Endothelial cell of umbilical vein (primary cell): ENCODE results near the gene GATAD2A. TPM values are rescaled to one million over a fixed set of nuclear protein-coding genes. Genes with fewer than 3 reads are reported as not detected.

ENCODE experiments used
- BruUV-seq: library from RNA; stranded (reverse); fragments of 400-500 nt; replicated peaks from 2 replicates; lab custom pipeline; 2021; lab: Mats Ljungman, UMichigan
- CTCF ChIA-PET: fragments of 300-600, 350-600 bp; sonication (Branson Sonifier 250); formaldehyde crosslinking; loops from one replicate; lab custom pipeline; 2021; ENCODE audit warnings: antibody characterized with exemption, inconsistent platforms; lab: Charles Lee
- POLR2A ChIA-PET: fragments of 300-600, 350-600 bp; sonication (Branson Sonifier 250); formaldehyde crosslinking; loops from one replicate; lab custom pipeline; 2021; ENCODE audit warnings: antibody characterized with exemption, inconsistent platforms; lab: Charles Lee
- DNase-seq: peaks from one replicate; pipeline ENCODE4 v3.0.0-alpha.2; 2011; ENCODE audit warnings: low read depth, low spot score
- FAIRE-seq: peaks from 2 replicates; lab custom pipeline; 2011; peaks lifted over from hg19 to GRCh38; lab: Jason Lieb, UNC
- H2AFZ ChIP-seq: 2 replicates; pipeline ENCODE4 v1.6.0; 2012; ENCODE audit warnings: low read depth, low read length, control low read depth, inconsistent platforms
- H3K27ac ChIP-seq: 2 replicates; pipeline ENCODE4 v1.5.1; 2011; ENCODE audit warnings: low read depth, mild to moderate bottlenecking, control low read depth, low read length, moderate library complexity; ENCODE audit not compliant: insufficient read depth
- H3K27me3 ChIP-seq, 2 experiments: 2 replicates each; pipeline versions ENCODE4 v1.6.0 to v1.6.1; 2011; ENCODE audit warnings: low read length in 2 of 2, mixed read lengths in 1 of 2; ENCODE audit not compliant: control insufficient read depth in 2 of 2, insufficient read depth in 2 of 2
- H3K36me3 ChIP-seq, 2 experiments: 2 replicates in 1 of 2; 3 replicates in 1 of 2; pipeline ENCODE4 v1.5.1; 2011; ENCODE audit warnings: low read length in 2 of 2, mild to moderate bottlenecking in 1 of 2, moderate library complexity in 1 of 2; ENCODE audit not compliant: control insufficient read depth in 2 of 2, insufficient read depth in 2 of 2; ENCODE audit errors: extremely low read depth in 1 of 2
- H3K4me1 ChIP-seq: 3 replicates; pipeline ENCODE4 v1.5.1; 2011; ENCODE audit warnings: mild to moderate bottlenecking, low read length; ENCODE audit not compliant: control insufficient read depth, insufficient read depth; ENCODE audit errors: extremely low read depth
- H3K4me2 ChIP-seq: 2 replicates; pipeline ENCODE4 v1.6.1; 2011; ENCODE audit warnings: low read length, control low read depth, mixed read lengths; ENCODE audit not compliant: insufficient read depth
- H3K4me3 ChIP-seq, 3 experiments: fragments of 200-600 bp in 1 of 3; sonication (generic), shearing (Covaris generic) in 1 of 3; replicated peaks in 1 of 3; 2 replicates each; pipeline ENCODE4 v1.5.1; 2011 to 2016; ENCODE audit warnings: control low read depth in 3 of 3, low read length in 3 of 3, mild to moderate bottlenecking in 2 of 3, inconsistent platforms in 1 of 3, low read depth in 1 of 3, moderate library complexity in 1 of 3; ENCODE audit not compliant: insufficient read depth in 1 of 3
- H3K79me2 ChIP-seq: 2 replicates; pipeline ENCODE4 v1.6.0; 2012; ENCODE audit warnings: low read length, inconsistent platforms; ENCODE audit not compliant: control insufficient read depth, insufficient read depth
- H3K9ac ChIP-seq: replicated peaks from 2 replicates; pipeline ENCODE3; 2011; ENCODE audit warnings: low read length, control low read depth; ENCODE audit not compliant: insufficient read depth; ENCODE audit errors: extremely low read depth
- H3K9me1 ChIP-seq: replicated peaks from 3 replicates; pipeline ENCODE4 v1.6.0; 2011; ENCODE audit warnings: mild to moderate bottlenecking, low read length; ENCODE audit not compliant: control insufficient read depth, insufficient read depth; ENCODE audit errors: extremely low read depth
- H3K9me3 ChIP-seq: replicated peaks from 2 replicates; pipeline ENCODE4 v1.5.1; 2012; ENCODE audit warnings: low read length, inconsistent platforms; ENCODE audit not compliant: control insufficient read depth, insufficient read depth
- H4K20me1 ChIP-seq: replicated peaks from 2 replicates; pipeline ENCODE3; 2011; ENCODE audit warnings: mild to moderate bottlenecking, low read length; ENCODE audit not compliant: control insufficient read depth, insufficient read depth; ENCODE audit errors: extremely low read depth
- EZH2 ChIP-seq: IDR thresholded peaks from 2 replicates; pipeline ENCODE4 v1.6.1; 2012; ENCODE audit warnings: borderline replicate concordance, low read depth, mild to moderate bottlenecking, moderate library complexity, low read length, inconsistent platforms; ENCODE audit not compliant: severe bottlenecking
- FOS ChIP-seq: IDR thresholded peaks from 2 replicates; pipeline ENCODE4 v1.6.1; 2011; ENCODE audit warnings: mild to moderate bottlenecking, low read length, moderate library complexity, borderline replicate concordance; ENCODE audit not compliant: insufficient read depth
- GATA2 ChIP-seq: IDR thresholded peaks from 2 replicates; pipeline ENCODE4 v1.7.0; 2011; ENCODE audit warnings: low read depth, mild to moderate bottlenecking, moderate library complexity, mixed read lengths, low read length; ENCODE audit not compliant: insufficient read length, insufficient read depth
- JUN ChIP-seq: IDR thresholded peaks from 2 replicates; pipeline ENCODE4 v1.6.1; 2011; ENCODE audit warnings: borderline replicate concordance, low read depth; ENCODE audit not compliant: insufficient read length, insufficient read depth
- MYC ChIP-seq: IDR thresholded peaks from one replicate; pipeline ENCODE4 v1.6.1; 2011; ENCODE audit warnings: mild to moderate bottlenecking, low read depth, low read length
- POLR2A ChIP-seq: IDR thresholded peaks from 2 replicates; pipeline ENCODE4 v1.6.1; 2012; ENCODE audit warnings: low read depth, mild to moderate bottlenecking, control low read depth, low read length
- POLR2AphosphoS5 ChIP-seq: IDR thresholded peaks from 2 replicates; pipeline ENCODE4 v1.6.1; 2012; ENCODE audit warnings: low read depth, mild to moderate bottlenecking, control low read depth, low read length, moderate library complexity; ENCODE audit not compliant: insufficient read depth
- dilution Hi-C: fragments of 300-500 bp; cut with MboI; formaldehyde crosslinking; loops from one replicate; pipeline ENCODE4 v1.15.0; 2019; ENCODE audit warnings: low sequenced_read_pairs; ENCODE audit not compliant: extremely low pct_ligation_motif_present
- intact Hi-C: fragments of 100-400 bp; cut with micrococcal nuclease; formaldehyde crosslinking; loops from one replicate; pipeline ENCODE4 v1.10.0; 2022
- polyA plus RNA-seq, 4 experiments: library from polyadenylated mRNA; depleted of rRNA in 3 of 4; stranded (reverse) in 3 of 4; unstranded in 1 of 4; fragments of >200 nt; gene quantifications; 2 replicates each; pipeline versions ENCODE4 v1.2.1 to v1.2.3, GENCODE V29; 2011 to 2012; ENCODE audit warnings: missing spikeins in 1 of 4
- total RNA-seq: library from RNA; stranded (reverse); gene quantifications from 2 replicates; pipeline ENCODE4 v1.2.3, GENCODE V29; 2021
- TF ChIP-seq, protein P1 (sequence below): IDR thresholded peaks from 2 replicates; pipeline ENCODE4 v1.6.1; 2011; ENCODE audit not compliant: insufficient read depth, insufficient read length
- TF ChIP-seq, protein P2 (sequence below), 2 donors: IDR thresholded peaks; 1 replicate in 1 of 2; 2 replicates in 1 of 2; pipeline ENCODE4 v1.5.1; 2011; ENCODE audit warnings: low read length in 2 of 2, mild to moderate bottlenecking in 2 of 2, moderate library complexity in 2 of 2, control low read depth in 1 of 2, inconsistent platforms in 1 of 2, low read depth in 1 of 2; ENCODE audit not compliant: insufficient read depth in 1 of 2; ENCODE audit errors: extremely low read depth in 1 of 2

GATAD2A gene
- total and polyA plus RNA-seq, 2 donors (not counting 3 experiments of a cell fraction or from before 2014, with no cell fraction given) = 27.3 to 134 TPM

DNA sequence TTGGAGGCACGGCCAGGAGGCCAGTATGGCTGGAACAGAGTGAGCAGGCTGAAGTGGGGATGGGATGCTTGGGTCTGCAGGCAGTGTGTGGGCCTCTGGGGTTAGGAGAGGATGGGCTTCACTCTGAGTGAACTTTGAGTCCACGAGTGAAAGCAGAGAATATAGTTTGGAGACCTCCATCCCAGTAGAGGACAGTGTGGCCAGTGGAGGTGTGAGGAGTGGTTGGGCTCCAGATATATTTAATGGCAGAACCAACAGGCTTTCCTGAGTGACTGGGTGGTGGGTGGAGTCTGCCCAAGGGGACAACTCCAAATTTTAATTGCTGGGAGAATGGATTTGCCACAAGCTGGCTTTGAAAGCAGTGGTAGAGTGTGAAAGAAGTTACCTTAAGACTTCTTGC lies 27.3 kb downstream of the GATAD2A start:
- Histone ChIP-seq H4K20me1 (peaks cover 3% of the 10 kb centered on the region), H3K9me1 (no peaks in the 10 kb centered on the region), H2AFZ (no peak overlapping the region), H3K27me3 (no peaks in the 10 kb centered on the region), H3K79me2 (peaks cover 98% of the 10 kb centered on the region), H3K4me2 (no peak overlapping the region), H3K9ac (no peak overlapping the region), H3K4me3 (no peak overlapping the region), H3K36me3 (no peaks in the 10 kb centered on the region), H3K27ac (no peak overlapping the region), H3K4me1 (peaks cover 2% of the 10 kb centered on the region), H3K9me3 (no peaks in the 10 kb centered on the region)
- no peak for DNase-seq
- dilution Hi-C loops = no loop called here
- ChIA-PET CTCF (interaction anchor here (2.3 kb wide), 1 partner anchor 27 kb away, joined by 7 read pairs; the partner anchor contains the start of gene GATAD2A), POLR2A (no interaction called here)
- BruUV-seq = no TSS peak
- intact Hi-C loops = no loop called here
- TF ChIP-seq MYC (no peak), GATA2 (no peak), POLR2AphosphoS5 (no peak), POLR2A (no peak), EZH2 (no peak), JUN (no peak), FOS (no peak)
- TF ChIP-seq, protein P1, sequence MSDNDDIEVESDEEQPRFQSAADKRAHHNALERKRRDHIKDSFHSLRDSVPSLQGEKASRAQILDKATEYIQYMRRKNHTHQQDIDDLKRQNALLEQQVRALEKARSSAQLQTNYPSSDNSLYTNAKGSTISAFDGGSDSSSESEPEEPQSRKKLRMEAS = no peak
- TF ChIP-seq, protein P2, sequence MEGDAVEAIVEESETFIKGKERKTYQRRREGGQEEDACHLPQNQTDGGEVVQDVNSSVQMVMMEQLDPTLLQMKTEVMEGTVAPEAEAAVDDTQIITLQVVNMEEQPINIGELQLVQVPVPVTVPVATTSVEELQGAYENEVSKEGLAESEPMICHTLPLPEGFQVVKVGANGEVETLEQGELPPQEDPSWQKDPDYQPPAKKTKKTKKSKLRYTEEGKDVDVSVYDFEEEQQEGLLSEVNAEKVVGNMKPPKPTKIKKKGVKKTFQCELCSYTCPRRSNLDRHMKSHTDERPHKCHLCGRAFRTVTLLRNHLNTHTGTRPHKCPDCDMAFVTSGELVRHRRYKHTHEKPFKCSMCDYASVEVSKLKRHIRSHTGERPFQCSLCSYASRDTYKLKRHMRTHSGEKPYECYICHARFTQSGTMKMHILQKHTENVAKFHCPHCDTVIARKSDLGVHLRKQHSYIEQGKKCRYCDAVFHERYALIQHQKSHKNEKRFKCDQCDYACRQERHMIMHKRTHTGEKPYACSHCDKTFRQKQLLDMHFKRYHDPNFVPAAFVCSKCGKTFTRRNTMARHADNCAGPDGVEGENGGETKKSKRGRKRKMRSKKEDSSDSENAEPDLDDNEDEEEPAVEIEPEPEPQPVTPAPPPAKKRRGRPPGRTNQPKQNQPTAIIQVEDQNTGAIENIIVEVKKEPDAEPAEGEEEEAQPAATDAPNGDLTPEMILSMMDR (IDR thresholded peaks at IDR 0.05; ENCODE audit: extremely low read depth in 1 of 2, insufficient read depth in 1 of 2, low read depth in 1 of 2, low read length in 2 of 2) = no peak
- no peak for FAIRE-seq
